Esophagus muscularis mucosa (tissue), 4 donors: ENCODE results near the gene CMTM2. TPM values are rescaled to one million over a fixed set of nuclear protein-coding genes. Genes with fewer than 3 reads are reported as not detected.

Source experiments
- DNase-seq: peaks from one replicate; pipeline ENCODE4 v3.0.0-alpha.2; 2017; ENCODE audit errors: extremely low spot score
- H3K27ac ChIP-seq, 4 donors: fragments of 200-600 bp; sonication (generic); replicated peaks in 1 of 4; 1 replicate in 3 of 4; 2 replicates in 1 of 4; pipeline ENCODE4 v1.5.1; 2016 to 2019; ENCODE audit warnings: mild to moderate bottlenecking in 1 of 4
- H3K27me3 ChIP-seq, 4 donors: fragments of 200-600 bp; sonication (generic); one replicate each; pipeline versions ENCODE4 v1.5.1 to v1.6.0; 2016 to 2019
- H3K36me3 ChIP-seq, 4 donors: fragments of 200-600 bp; sonication (generic); one replicate each; pipeline ENCODE4 v1.5.1; 2016 to 2019
- H3K4me1 ChIP-seq, 4 donors: fragments of 200-600 bp; sonication (generic); one replicate each; pipeline ENCODE4 v1.5.1; 2016 to 2019
- H3K4me3 ChIP-seq, 4 donors: fragments of 200-600 bp; sonication (generic); 1 replicate in 2 of 4; 2 replicates in 2 of 4; pipeline ENCODE4 v1.5.1; 2016 to 2019; ENCODE audit warnings: mild to moderate bottlenecking in 4 of 4, moderate library complexity in 1 of 4
- H3K9me3 ChIP-seq, 4 donors: fragments of 200-600 bp; sonication (generic); 1 replicate in 3 of 4; 2 replicates in 1 of 4; pipeline ENCODE4 v1.5.1; 2016 to 2019
- EP300 ChIP-seq: sonication (generic); formaldehyde crosslinking; IDR thresholded peaks from one replicate; pipeline ENCODE4 v1.6.1; 2017; ENCODE audit warnings: antibody characterized with exemption
- POLR2A ChIP-seq: fragments of 450-650 bp; IDR thresholded peaks from one replicate; pipeline ENCODE4 v1.6.1; 2017; ENCODE audit warnings: antibody characterized with exemption, moderate library complexity, mild to moderate bottlenecking, low read depth
- POLR2AphosphoS5 ChIP-seq, 2 donors: sonication (generic); formaldehyde crosslinking; IDR thresholded peaks; one replicate each; pipeline ENCODE4 v1.6.1; 2017; ENCODE audit warnings: antibody characterized with exemption in 2 of 2
- WGBS: methylation state at CpG from one replicate; pipeline ENCODE4 v1.1.5; 2018; 5-methylcytosine and 5-hydroxymethylcytosine counted together
- intact Hi-C: fragments of 100-400 bp; cut with DNase I; formaldehyde crosslinking; loops from one replicate; pipeline ENCODE4 v1.15.1; 2023
- total RNA-seq, 4 donors: library from RNA; depleted of rRNA; stranded (reverse); fragments of >200 nt; gene quantifications; one replicate each; pipeline versions ENCODE4 v1.1.0 to v1.2.1, GENCODE V29; 2016
- TF ChIP-seq, protein P1 (sequence below), 3 experiments: fragments of 200-600 bp in 2 of 3; fragments of 450-650 bp in 1 of 3; sonication (generic) in 2 of 3; IDR thresholded peaks; one replicate each; pipeline ENCODE4 v1.5.1; 2017 to 2019; ENCODE audit warnings: antibody characterized with exemption in 3 of 3, mild to moderate bottlenecking in 2 of 3, moderate library complexity in 1 of 3

The CMTM2 gene
- total RNA-seq, 4 donors from 2014 or later: 1.8 TPM; not detected in 3

DNA sequence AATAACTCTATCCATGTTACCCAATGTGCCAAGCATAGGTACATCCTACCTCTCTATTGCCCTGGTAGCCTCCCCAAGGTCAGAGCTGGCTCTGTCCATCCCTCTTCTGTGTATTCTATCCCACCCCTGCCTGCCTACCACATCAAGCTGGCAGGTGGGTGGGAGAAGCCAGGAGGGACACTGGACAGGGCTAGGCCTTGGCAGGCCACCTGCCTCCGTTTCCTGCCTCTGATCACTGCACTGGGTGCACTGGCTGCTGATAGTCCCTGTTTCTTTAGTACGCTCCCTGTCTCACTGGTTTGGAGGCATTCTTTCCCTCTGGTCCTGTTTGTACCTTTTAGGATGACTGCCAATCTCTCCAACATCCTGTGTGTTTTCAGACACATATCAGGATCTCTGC lies 42.0 kb upstream of the CMTM2 start:
- intact Hi-C loops: no loop called here
- TF ChIP-seq, protein P1, sequence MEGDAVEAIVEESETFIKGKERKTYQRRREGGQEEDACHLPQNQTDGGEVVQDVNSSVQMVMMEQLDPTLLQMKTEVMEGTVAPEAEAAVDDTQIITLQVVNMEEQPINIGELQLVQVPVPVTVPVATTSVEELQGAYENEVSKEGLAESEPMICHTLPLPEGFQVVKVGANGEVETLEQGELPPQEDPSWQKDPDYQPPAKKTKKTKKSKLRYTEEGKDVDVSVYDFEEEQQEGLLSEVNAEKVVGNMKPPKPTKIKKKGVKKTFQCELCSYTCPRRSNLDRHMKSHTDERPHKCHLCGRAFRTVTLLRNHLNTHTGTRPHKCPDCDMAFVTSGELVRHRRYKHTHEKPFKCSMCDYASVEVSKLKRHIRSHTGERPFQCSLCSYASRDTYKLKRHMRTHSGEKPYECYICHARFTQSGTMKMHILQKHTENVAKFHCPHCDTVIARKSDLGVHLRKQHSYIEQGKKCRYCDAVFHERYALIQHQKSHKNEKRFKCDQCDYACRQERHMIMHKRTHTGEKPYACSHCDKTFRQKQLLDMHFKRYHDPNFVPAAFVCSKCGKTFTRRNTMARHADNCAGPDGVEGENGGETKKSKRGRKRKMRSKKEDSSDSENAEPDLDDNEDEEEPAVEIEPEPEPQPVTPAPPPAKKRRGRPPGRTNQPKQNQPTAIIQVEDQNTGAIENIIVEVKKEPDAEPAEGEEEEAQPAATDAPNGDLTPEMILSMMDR (IDR thresholded peaks at IDR 0.05): no peak
- TF ChIP-seq POLR2AphosphoS5 (IDR thresholded peaks at IDR 0.05) (no peak), EP300 (no peak), POLR2A (no peak)
- Histone ChIP-seq H3K27ac (no peak overlapping the region), H3K4me3 (no peak overlapping the region), H3K27me3 (no peaks in the 10 kb centered on the region), H3K4me1 (peaks cover 0 to 3% (median 1%) of the 10 kb centered on the region in 4 donors), H3K9me3 (no peaks in the 10 kb centered on the region), H3K36me3 (peaks cover 35 to 96% (median 59%) of the 10 kb centered on the region in 4 donors)
- no CpG with 5 or more reads among the region's 2 CpGs for WGBS
- no peak for DNase-seq

DNA sequence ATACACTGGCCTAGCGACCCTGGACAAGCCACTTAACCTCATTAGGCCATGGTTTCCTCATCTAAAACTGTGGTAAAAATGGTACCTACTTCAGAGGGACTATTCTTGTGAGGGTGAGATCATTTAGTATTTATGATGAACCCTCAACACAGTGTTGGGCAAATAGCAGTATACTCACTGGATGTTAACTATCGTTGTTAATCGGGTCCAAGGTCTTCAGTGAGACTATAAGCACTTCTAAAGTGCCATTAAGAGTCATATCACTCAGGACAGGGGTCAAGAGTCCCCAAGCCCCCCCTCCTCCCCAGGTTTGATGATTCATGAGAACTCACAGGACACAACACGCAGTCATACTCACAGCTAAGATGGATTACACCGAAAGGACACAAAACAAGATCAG lies 40.4 kb upstream of the CMTM2 start:
- intact Hi-C loops: no loop called here
- H3K4me1 ChIP-seq: peaks cover 0 to 3% (median 1%) of the 10 kb centered on the region in 4 donors
- no peaks in the 10 kb centered on the region for H3K27me3 ChIP-seq
- no peak overlapping the region for H3K4me3 ChIP-seq
- no peaks in the 10 kb centered on the region for H3K9me3 ChIP-seq
- WGBS: 95% methylated on average over 5 of the region's 5 CpGs
- H3K36me3 ChIP-seq: peaks cover 19 to 96% (median 64%) of the 10 kb centered on the region in 4 donors
- no peak overlapping the region for H3K27ac ChIP-seq
- TF ChIP-seq EP300 (no peak), POLR2A (no peak), POLR2AphosphoS5 (IDR thresholded peaks at IDR 0.05) (no peak)
- TF ChIP-seq, protein P1 (IDR thresholded peaks at IDR 0.05): no peak
- no peak for DNase-seq

DNA sequence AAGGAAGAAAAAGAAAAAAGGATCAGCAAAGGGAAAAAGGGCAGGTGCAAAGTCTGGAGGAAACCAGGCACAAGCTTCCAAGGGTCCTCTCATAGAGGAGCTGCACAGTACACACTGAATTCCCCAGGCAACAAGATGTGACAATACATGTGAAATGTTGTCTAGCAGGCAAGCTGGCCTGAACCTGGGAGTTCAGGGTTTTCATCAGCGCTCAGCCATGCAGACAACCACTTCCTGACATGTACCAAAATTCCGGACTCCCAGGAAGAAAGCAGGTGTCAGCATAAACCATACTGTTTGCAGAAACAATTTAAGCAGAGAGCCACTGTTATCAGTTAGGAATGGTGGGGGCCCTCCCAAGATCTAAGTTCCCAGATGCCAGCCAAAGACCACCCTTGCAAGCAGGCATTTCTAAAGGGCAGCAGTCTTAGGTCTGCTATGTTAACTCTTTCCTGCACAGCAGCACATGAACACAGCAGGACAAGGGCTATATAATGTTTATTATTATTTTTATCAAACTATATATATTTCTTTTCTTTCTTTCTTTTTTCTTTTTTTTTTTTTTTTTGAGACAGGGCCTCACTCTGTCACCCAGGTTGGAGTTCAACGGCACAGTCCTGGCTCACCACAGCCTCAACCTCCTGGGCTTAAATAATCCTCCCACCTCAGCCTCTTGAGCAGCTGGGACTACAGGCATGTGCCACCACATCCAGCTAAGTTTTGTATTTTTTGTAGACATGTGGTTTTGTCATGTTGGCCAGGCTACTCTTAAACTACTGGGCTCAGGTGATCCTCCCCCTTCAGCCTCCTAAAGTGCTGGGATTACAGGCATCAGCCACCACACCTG lies 39.4 kb upstream of the CMTM2 start:
- Histone ChIP-seq H3K27ac (no peak overlapping the region), H3K4me1 (peaks cover 0 to 3% (median 1%) of the 10 kb centered on the region in 4 donors), H3K9me3 (no peaks in the 10 kb centered on the region), H3K4me3 (no peak overlapping the region), H3K27me3 (no peaks in the 10 kb centered on the region), H3K36me3 (peaks cover 19 to 95% (median 71%) of the 10 kb centered on the region in 4 donors)
- intact Hi-C loops: no loop called here
- TF ChIP-seq, protein P1 (IDR thresholded peaks at IDR 0.05): no peak
- TF ChIP-seq POLR2A (no peak), EP300 (no peak), POLR2AphosphoS5 (IDR thresholded peaks at IDR 0.05) (no peak)
- no peak for DNase-seq
- WGBS: 81% methylated on average over 3 of the region's 3 CpGs

DNA sequence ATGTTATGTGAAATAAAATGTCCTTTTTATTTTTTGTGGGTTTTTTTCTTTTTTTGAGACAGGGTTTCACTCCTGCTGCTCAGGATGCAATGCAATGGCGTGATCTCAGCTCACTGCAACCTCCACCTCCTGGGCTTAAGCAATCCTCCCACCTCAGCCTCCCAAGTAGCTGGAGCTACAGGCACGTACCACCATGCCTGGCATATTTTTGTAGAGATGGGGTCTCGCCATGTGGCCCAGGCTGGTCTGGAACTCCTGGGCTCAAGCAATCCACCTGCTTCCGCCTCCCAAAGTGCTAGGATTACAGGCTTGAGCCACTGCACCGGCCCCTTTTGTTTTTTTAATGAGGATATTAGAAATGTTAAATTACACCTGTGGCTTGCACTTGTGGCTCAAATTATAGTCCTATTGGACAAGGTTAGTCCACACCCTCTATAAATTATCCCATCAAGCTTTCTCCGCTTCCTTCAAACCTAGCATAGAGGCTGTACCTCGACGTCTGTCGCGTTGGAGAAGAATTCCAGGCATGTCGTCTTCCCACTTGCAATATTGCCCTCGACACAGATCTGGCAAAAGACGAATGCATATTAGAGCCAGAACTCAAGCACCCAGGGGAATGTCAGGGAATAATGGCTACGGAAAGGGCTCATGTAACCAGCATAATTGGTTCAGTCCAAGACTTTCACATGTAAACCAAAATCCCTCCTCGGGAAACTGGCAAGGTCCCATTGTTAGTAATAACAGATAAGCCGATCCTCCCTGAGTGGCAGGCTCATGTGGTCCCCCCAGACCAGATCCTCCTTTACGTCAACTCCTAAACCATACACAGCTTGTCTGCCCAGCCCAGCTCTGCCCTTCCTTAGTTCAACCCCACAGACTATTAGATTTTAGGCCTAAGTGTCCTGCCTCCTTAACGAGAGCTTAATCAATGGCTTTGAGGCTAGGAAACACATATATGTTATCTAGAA lies 37.6 kb upstream of the CMTM2 start:
- no peak for DNase-seq
- Histone ChIP-seq H3K27ac (no peak overlapping the region), H3K4me3 (no peak overlapping the region), H3K9me3 (no peaks in the 10 kb centered on the region), H3K27me3 (no peaks in the 10 kb centered on the region), H3K4me1 (peaks cover 0 to 3% (median 1%) of the 10 kb centered on the region in 4 donors), H3K36me3 (peaks cover 12 to 95% (median 66%) of the 10 kb centered on the region in 4 donors)
- TF ChIP-seq, protein P1 (IDR thresholded peaks at IDR 0.05): no peak
- TF ChIP-seq POLR2AphosphoS5 (IDR thresholded peaks at IDR 0.05) (no peak), EP300 (no peak), POLR2A (no peak)
- intact Hi-C loops: no loop called here
- WGBS: 78% methylated on average over 18 of the region's 18 CpGs
